Breast epithelium (tissue), 4 donors: ENCODE results near the gene PRKCSH. TPM values are rescaled to one million over a fixed set of nuclear protein-coding genes. Genes with fewer than 3 reads are reported as not detected.

Experiments used
- DNase-seq, 2 donors: peaks; one replicate each; pipeline ENCODE4 v3.0.0-alpha.2; 2019; ENCODE audit warnings: low spot score in 2 of 2
- H3K27ac ChIP-seq, 2 donors: fragments of 200-600 bp; sonication (generic) in 1 of 2; one replicate each; pipeline ENCODE4 v1.5.1; 2016 to 2019; ENCODE audit warnings: mild to moderate bottlenecking in 1 of 2
- H3K27me3 ChIP-seq, 2 donors: fragments of 200-600 bp; sonication (generic) in 1 of 2; one replicate each; pipeline versions ENCODE4 v1.5.1 to v1.6.0; 2017 to 2019; ENCODE audit warnings: control low read depth in 1 of 2, mild to moderate bottlenecking in 1 of 2
- H3K36me3 ChIP-seq: fragments of 200-600 bp; one replicate; pipeline ENCODE4 v1.5.1; 2019
- H3K4me1 ChIP-seq, 2 donors: fragments of 200-600 bp; sonication (generic); one replicate each; pipeline ENCODE4 v1.5.1; 2016 to 2019; ENCODE audit warnings: control low read depth in 1 of 2
- H3K4me3 ChIP-seq, 3 donors: fragments of 200-600 bp; sonication (generic); 1 replicate in 2 of 3; 2 replicates in 1 of 3; pipeline ENCODE4 v1.5.1; 2016 to 2019; ENCODE audit warnings: mild to moderate bottlenecking in 3 of 3, moderate library complexity in 2 of 3
- H3K9me3 ChIP-seq, 2 donors: fragments of 200-600 bp; sonication (generic) in 1 of 2; one replicate each; pipeline ENCODE4 v1.5.1; 2016 to 2019; ENCODE audit warnings: control low read depth in 1 of 2
- CTCF ChIP-seq, 3 donors: fragments of 450-650 bp; IDR thresholded peaks; one replicate each; pipeline ENCODE4 v1.5.1; 2016 to 2017; ENCODE audit warnings: antibody characterized with exemption in 3 of 3, mild to moderate bottlenecking in 3 of 3, moderate library complexity in 3 of 3
- POLR2A ChIP-seq: fragments of 450-650 bp; IDR thresholded peaks from one replicate; pipeline ENCODE4 v1.6.1; 2016; ENCODE audit warnings: antibody characterized with exemption, mild to moderate bottlenecking, moderate library complexity
- POLR2AphosphoS5 ChIP-seq, 3 donors: sonication (generic); formaldehyde crosslinking; IDR thresholded peaks; one replicate each; pipeline ENCODE4 v1.6.1; 2017; ENCODE audit warnings: antibody characterized with exemption in 3 of 3
- intact Hi-C: fragments of 100-400 bp; cut with DNase I; formaldehyde crosslinking; loops from one replicate; pipeline ENCODE4 v1.15.1; 2023; ENCODE audit warnings: low total_unique reads
- total RNA-seq, 3 donors: library from RNA; depleted of rRNA; stranded (reverse); fragments of >200 nt; gene quantifications; one replicate each; pipeline ENCODE4 v1.1.0, GENCODE V29; 2016

PRKCSH gene
- 10 to 100 TPM; 69.5 to 95.9 (median 92.1) TPM for total RNA-seq

- Histone ChIP-seq H3K4me1 (peaks cover 0 to 10% of the 10 kb centered on the region in 2 donors), H3K4me3 (peak within 1 kb of the TSS; percentile 66 to 82 (median 73)), H3K9me3 (no peaks in the 10 kb centered on the region), H3K27me3 (no peaks in the 10 kb centered on the region), H3K27ac (peak within 1 kb of the TSS; percentile 65 to 88), H3K36me3 (no peaks in the 10 kb centered on the region)
- intact Hi-C loops: no loop called here
- DNase-seq: peak; percentile 99
- peak; percentile 99 to 100 (median 99) for TF ChIP-seq POLR2AphosphoS5 (IDR thresholded peaks at IDR 0.05)
- TF ChIP-seq CTCF (IDR thresholded peaks at IDR 0.05): peak; percentile 98 to 99 (median 99)
- no peak for TF ChIP-seq POLR2A
Observed at GRCh38 chr19:11435057-11435832, at the start of gene PRKCSH, which contains the start of gene ODAD3. Gene PRKCSH, plus strand, starts transcription at chr19:11435635. Its CDS starts 483 bp downstream, at chr19:11436118. Gene ODAD3, minus strand, starts transcription at chr19:11435121. Its CDS starts 105 bp downstream, at chr19:11435016.

GRCh38 chr19:11387162-11388034 lies 48.0 kb upstream of the PRKCSH start:
- intact Hi-C loops: no loop called here
- Histone ChIP-seq H3K4me1 (peaks cover 0 to 8% of the 10 kb centered on the region in 2 donors), H3K27ac (no peak overlapping the region), H3K4me3 (no peak overlapping the region), H3K9me3 (no peaks in the 10 kb centered on the region), H3K36me3 (no peaks in the 10 kb centered on the region), H3K27me3 (peaks cover 0 to 12% of the 10 kb centered on the region in 2 donors)
- no peak for DNase-seq
- TF ChIP-seq POLR2A (no peak), POLR2AphosphoS5 (IDR thresholded peaks at IDR 0.05) (no peak), CTCF (IDR thresholded peaks at IDR 0.05) (no peak)

- no peak for DNase-seq
- Histone ChIP-seq H3K27ac (no peak overlapping the region), H3K4me3 (no peak overlapping the region), H3K36me3 (no peaks in the 10 kb centered on the region), H3K9me3 (no peaks in the 10 kb centered on the region), H3K27me3 (no peaks in the 10 kb centered on the region), H3K4me1 (no peaks in the 10 kb centered on the region)
- intact Hi-C loops: no loop called here
- TF ChIP-seq CTCF (IDR thresholded peaks at IDR 0.05): no peak
- no peak for TF ChIP-seq POLR2AphosphoS5 (IDR thresholded peaks at IDR 0.05)
- TF ChIP-seq POLR2A: no peak
Observed at GRCh38 chr19:11390359-11390758, 45.1 kb upstream of the PRKCSH start.

- no peak for DNase-seq
- H3K27me3 ChIP-seq: no peaks in the 10 kb centered on the region
- no peak overlapping the region for H3K4me3 ChIP-seq
- no peaks in the 10 kb centered on the region for H3K36me3 ChIP-seq
- H3K9me3 ChIP-seq: no peaks in the 10 kb centered on the region
- no peaks in the 10 kb centered on the region for H3K4me1 ChIP-seq
- H3K27ac ChIP-seq: no peak overlapping the region
- intact Hi-C loops: no loop called here
- TF ChIP-seq POLR2A (no peak), POLR2AphosphoS5 (IDR thresholded peaks at IDR 0.05) (no peak), CTCF (IDR thresholded peaks at IDR 0.05) (no peak)
Observed at GRCh38 chr19:11390933-11391680, 44.3 kb upstream of the PRKCSH start.
